HG03064 (cell line): ENCODE data around the gene AKIP1.
"Not testable (repeated sequence)": the region's sequence is repeated elsewhere in the genome, so short reads cannot be mapped to it uniquely, and the experiment has no call there.

Experiments used
- ATAC-seq: cut with Tn5 transposase; IDR thresholded peaks from one replicate; pipeline ENCODE4 v1.9.1; 2021; ENCODE audit warnings: low read depth; ENCODE audit not compliant: unreplicated experiment

Gene AKIP1, protein sequence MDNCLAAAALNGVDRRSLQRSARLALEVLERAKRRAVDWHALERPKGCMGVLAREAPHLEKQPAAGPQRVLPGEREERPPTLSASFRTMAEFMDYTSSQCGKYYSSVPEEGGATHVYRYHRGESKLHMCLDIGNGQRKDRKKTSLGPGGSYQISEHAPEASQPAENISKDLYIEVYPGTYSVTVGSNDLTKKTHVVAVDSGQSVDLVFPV

DNA sequence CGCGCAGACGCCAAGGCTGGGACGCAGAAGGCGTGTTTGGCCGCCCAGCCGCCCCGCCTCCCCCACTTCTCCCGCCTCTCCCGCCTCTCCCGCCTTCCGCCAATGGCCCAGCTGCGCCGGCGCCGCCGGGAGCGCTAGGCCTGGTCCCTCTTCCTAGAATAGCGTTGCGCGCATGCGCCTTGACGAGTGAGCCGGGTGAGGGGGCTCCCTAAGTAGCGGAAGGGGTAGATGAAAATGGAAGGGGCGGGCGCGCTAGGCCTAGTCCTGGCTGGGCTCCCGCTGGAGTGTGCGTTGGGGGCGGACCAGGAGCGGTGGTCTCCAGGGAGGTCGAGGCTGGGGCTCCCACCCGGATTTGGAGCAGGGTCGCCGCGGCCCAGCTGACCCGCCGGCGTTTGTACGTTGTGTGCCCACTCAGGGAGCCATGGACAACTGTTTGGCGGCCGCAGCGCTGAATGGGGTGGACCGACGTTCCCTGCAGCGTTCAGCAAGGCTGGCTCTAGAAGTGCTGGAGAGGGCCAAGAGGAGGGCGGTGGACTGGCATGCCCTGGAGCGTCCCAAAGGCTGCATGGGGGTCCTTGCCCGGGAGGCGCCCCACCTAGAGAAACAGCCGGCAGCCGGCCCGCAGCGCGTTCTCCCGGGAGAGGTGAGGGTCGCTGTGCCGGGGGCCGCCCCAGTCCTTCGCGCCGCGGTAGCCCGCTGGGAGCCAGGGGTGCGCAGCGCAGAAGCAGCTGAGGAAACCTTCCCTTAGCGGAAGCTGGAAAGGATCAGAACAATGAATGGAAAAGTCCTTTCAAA is at the start of gene AKIP1:
AKIP1 (plus strand) TSS at position 161 of the 795 bp plus-strand sequence; CDS start at position 422, 261 bp downstream.
- ATAC-seq: no peak

GRCh38 chr11:8863838-8864237 is 47.2 kb upstream of the AKIP1 start:
- no peak for ATAC-seq

DNA sequence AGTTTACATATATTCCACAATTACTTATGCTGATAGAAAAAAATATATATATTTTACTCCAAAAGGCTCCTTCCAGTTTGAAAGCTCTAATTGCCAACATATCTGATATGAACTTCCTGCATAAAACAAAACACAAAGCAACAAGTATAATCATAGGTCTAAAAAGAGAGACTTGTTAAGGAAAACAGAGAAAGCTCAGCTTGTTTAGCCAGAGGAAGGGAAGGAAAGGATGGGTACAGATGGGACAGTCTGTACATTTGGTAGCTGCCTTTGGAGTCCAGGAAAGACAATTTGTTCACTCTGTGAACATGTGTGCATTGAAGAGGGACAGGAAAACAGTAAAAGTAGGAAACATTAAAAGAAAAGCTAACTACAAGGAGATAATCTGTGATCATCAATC is 45.7 kb upstream of the AKIP1 start:
- ATAC-seq: no peak

GRCh38 chr11:8867035-8867434 is 44.0 kb upstream of the AKIP1 start:
- ATAC-seq: no peak

DNA sequence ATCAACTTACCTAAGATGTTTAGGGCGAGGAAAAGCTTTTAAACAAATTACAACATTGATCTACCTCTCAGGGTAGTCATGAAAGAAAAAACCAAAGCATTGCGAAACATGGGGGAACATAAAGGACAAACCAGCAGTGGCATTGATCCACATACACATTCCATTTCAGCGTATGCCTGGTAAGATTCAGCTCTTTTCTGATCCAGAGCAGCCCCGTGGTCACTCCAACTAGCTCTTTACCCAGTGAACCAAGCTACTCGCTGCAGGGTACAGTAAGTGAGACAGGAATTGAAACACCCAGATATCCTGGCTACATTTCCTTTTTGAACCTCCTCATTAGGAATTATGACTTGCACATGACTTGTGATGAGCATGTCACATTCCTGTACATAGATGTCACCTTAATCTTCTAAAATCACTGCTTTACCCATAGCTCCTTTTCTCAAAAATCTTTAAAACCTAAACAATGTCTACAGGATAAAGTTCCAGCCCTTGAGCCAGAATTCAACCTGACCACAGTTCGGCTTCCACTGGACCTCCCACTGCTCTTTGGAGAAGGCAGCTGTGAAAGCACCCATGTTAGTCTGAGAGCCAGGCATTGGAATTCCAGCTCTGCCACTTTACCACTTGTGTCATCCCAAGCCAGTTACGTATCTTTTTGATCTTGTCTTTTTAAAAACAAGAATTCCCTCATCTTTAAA is 42.9 kb upstream of the AKIP1 start:
- ATAC-seq: no peak

DNA sequence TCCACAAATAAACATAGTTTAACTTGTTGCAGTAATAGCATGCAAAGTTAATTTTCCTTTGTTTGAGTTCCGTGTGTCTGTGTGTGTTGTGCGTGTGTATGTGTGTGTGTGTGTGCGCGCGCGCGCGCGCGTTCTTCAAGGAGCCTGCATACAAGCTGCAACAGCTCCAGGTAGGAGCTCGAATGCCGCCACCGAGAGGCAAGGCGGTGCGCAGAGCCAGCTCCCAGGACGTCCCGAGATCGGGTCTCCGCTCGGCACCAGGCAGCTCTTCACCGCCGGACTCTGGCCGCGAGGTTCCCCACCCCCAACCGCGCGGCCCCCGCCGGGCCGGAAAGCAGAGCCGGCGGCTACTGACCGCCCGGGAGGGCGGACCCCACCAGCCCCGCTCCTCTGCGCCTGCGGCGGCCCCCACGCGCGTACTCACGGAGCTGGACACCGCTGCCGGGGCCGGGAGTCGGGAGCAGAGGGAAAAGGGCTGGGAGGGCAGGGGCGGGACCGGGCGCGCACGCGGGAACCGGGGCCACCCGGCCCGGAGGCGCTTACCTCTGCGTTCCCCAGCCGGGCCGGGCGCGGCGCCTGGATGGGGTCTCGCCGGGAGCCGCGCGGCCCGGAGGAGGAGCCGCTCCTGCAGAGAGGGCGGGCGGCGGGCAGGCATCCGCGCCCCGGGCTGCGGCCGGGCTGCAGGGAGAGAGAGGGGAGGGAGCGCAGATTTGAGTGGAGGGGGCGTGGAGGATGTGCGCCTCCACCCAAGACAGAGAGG is 40.4 kb upstream of the AKIP1 start:
- no peak for ATAC-seq

- no peak for ATAC-seq
These were observed 39.7 kb upstream of the AKIP1 start for GRCh38 chr11:8871171-8871775.

- no peak for ATAC-seq
These were observed 39.0 kb upstream of the AKIP1 start for GRCh38 chr11:8871962-8872361.

- ATAC-seq: no peak
These were observed 37.1 kb upstream of the AKIP1 start for GRCh38 chr11:8873741-8874405.

- ATAC-seq: no peak
These were observed 32.2 kb upstream of the AKIP1 start for GRCh38 chr11:8878771-8879170.

DNA sequence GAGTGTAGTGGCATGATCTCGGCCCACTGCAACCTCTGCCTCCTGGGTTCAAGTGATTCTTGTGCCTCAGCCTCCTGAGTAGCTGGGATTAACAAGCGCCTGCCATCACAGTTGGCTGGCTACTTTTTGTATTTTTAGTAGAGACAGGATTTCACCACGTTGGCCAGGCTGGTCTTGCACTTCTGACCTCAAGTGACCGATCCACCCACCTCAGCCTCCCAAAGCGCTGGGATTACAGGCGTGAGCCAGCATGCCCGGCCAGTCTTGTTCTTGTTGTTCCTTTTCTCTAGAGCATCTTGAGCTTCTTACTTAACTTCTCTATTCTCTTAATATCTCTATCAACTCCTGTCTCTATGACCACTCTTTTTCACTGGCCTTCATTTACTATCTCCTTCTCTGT is 29.4 kb upstream of the AKIP1 start:
- ATAC-seq: not testable (repeated sequence)

DNA sequence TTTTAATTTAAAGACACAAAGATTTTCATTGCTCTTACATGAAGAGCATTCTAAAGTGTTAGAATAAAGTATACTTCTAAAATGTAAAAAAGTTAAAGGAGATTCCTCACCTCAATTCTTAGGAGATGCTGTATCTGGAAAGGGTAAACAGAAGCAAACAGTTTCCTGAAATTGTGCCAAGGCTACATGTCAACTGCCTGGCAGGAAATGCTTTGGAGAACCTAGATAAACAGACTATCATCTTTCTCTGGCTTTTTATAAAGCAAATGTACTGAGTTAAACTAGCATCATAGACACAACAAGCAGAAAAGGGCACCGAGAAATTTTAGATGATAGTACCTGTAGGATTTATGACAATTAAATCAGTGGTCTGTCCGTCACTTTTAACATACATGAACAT is 24.7 kb upstream of the AKIP1 start:
- no peak for ATAC-seq

- ATAC-seq: not testable (repeated sequence)
These were observed 19.8 kb upstream of the AKIP1 start for GRCh38 chr11:8891185-8891584.

DNA sequence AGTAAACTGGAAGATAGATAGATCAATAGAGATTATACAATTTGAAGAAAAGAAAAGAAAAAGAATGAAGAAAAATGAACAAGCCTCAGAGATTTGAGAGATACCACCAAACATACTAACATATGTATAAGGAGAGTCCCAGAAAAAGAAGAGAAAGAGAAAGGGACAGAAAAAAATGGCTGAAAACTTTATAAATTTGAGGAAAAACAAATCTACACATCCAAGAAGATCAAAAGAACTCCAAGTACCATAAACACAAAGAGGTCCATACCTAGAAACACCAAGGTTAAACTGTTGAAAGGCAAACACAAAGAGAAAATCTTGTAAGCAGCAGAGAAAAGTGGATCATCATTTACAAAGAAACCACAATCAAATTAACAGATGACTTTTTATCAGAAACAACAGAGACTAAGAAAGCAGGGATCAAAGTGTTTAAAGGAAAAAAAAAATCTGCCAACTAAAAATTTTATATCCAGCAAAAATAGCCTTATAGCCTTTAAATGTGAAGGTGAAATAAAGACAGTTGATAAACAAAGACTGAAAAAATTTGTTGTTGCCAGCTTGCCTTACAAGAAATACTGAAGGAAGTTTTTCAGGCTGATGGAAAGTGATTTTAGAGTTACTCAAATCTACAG is 11.8 kb upstream of the AKIP1 start:
- ATAC-seq: no peak

GRCh38 chr11:8905528-8906165 is 5.3 kb upstream of the AKIP1 start:
- no peak for ATAC-seq

GRCh38 chr11:8907116-8907515 is 3.9 kb upstream of the AKIP1 start:
- no peak for ATAC-seq

- no peak for ATAC-seq
These were observed 2.9 kb upstream of the AKIP1 start for GRCh38 chr11:8908099-8908498.

GRCh38 chr11:8910649-8911026 is 351 bp upstream of the AKIP1 start:
- ATAC-seq: no peak
